HG03095 (cell line): ENCODE results near the gene ACTL10.

Source experiments
- ATAC-seq: cut with Tn5 transposase; IDR thresholded peaks from one replicate; pipeline ENCODE4 v1.9.1; 2021; ENCODE audit warnings: moderate library complexity; ENCODE audit not compliant: unreplicated experiment

The ACTL10 gene

GRCh38 chr20:33676121-33676520 is 9.4 kb downstream of the ACTL10 start:
- no peak for ATAC-seq

- no peak for ATAC-seq
Observed at GRCh38 chr20:33676652-33677645, 10.2 kb downstream of the ACTL10 start.

- ATAC-seq, result no peak
Observed at GRCh38 chr20:33677991-33678702, 11.4 kb downstream of the ACTL10 start.

GRCh38 chr20:33679758-33680485 is 13.2 kb downstream of the ACTL10 start:
- ATAC-seq, result peak; percentile 54

GRCh38 chr20:33680686-33681085 is 13.9 kb downstream of the ACTL10 start:
- no peak for ATAC-seq

GRCh38 chr20:33681288-33681687 is 14.5 kb downstream of the ACTL10 start:
- no peak for ATAC-seq

- ATAC-seq, result no peak
Observed at GRCh38 chr20:33681728-33682353, 15.1 kb downstream of the ACTL10 start.

GRCh38 chr20:33684533-33685327 is 18.0 kb downstream of the ACTL10 start:
- no peak for ATAC-seq

GRCh38 chr20:33685328-33686099 is 18.8 kb downstream of the ACTL10 start:
- peak; percentile 37 for ATAC-seq

GRCh38 chr20:33686100-33686983 is 19.6 kb downstream of the ACTL10 start, which contains the start of gene E2F1:
Gene E2F1 (minus strand): TSS chr20:33686385. CDS start chr20:33686264, 121 bp downstream.
- ATAC-seq, result peak; percentile 71

- ATAC-seq, result no peak
Observed at GRCh38 chr20:33686984-33687366, 20.2 kb downstream of the ACTL10 start.

- no peak for ATAC-seq
Observed at GRCh38 chr20:33687370-33687915, 20.7 kb downstream of the ACTL10 start.

GRCh38 chr20:33687993-33688937 is 21.5 kb downstream of the ACTL10 start:
- ATAC-seq, result no peak

- ATAC-seq, result no peak
Observed at GRCh38 chr20:33688938-33689424, 22.2 kb downstream of the ACTL10 start.

GRCh38 chr20:33689493-33689892 is 22.8 kb downstream of the ACTL10 start:
- ATAC-seq, result no peak

GRCh38 chr20:33689973-33690372 is 23.2 kb downstream of the ACTL10 start:
- no peak for ATAC-seq

- no peak for ATAC-seq
Observed at GRCh38 chr20:33693289-33693688, 26.5 kb downstream of the ACTL10 start.
